ENCODE results near the gene NDST1.

NDST1 gene

GRCh38 chr5:150550286-150550685, 42.4 kb downstream of the NDST1 start:
- DNase-seq, result no peak

GRCh38 chr5:150551066-150551465, 43.1 kb downstream of the NDST1 start:
- DNase-seq, result no peak

- DNase-seq, result no peak
These were observed 45.5 kb downstream of the NDST1 start for GRCh38 chr5:150553402-150553801.

- no peak for DNase-seq
These were observed 46.0 kb downstream of the NDST1 start for GRCh38 chr5:150553911-150554310.

- no peak for DNase-seq
These were observed 46.9 kb downstream of the NDST1 start for GRCh38 chr5:150554857-150555256.

GRCh38 chr5:150556106-150556505, 48.2 kb downstream of the NDST1 start:
- no peak for DNase-seq

- no peak for DNase-seq
These were observed 49.1 kb downstream of the NDST1 start for GRCh38 chr5:150556859-150557508.

GRCh38 chr5:150557509-150557872, 49.6 kb downstream of the NDST1 start:
- no peak for DNase-seq

GRCh38 chr5:150558088-150558621, 50.2 kb downstream of the NDST1 start:
- DNase-seq, result no peak

GRCh38 chr5:150559088-150559487, 51.2 kb downstream of the NDST1 start:
- DNase-seq, result no peak

GRCh38 chr5:150559701-150560100, 51.8 kb downstream of the NDST1 start:
- no peak for DNase-seq

GRCh38 chr5:150560401-150561191, 52.7 kb downstream of the NDST1 start:
- DNase-seq, result no peak

GRCh38 chr5:150561192-150561512, 53.2 kb downstream of the NDST1 start:
- DNase-seq, result no peak

- DNase-seq, result no peak
These were observed 53.8 kb downstream of the NDST1 start for GRCh38 chr5:150561571-150562275.

GRCh38 chr5:150562832-150563231, 54.9 kb downstream of the NDST1 start:
- DNase-seq, result no peak

- no peak for DNase-seq
These were observed 57.9 kb downstream of the NDST1 start for GRCh38 chr5:150565868-150566267.

- DNase-seq, result no peak
These were observed 59.2 kb downstream of the NDST1 start for GRCh38 chr5:150567031-150567717.

- DNase-seq, result no peak
These were observed 60.7 kb downstream of the NDST1 start for GRCh38 chr5:150568663-150569062.

GRCh38 chr5:150570333-150570732, 62.4 kb downstream of the NDST1 start:
- no peak for DNase-seq

GRCh38 chr5:150571836-150572235, 63.9 kb downstream of the NDST1 start:
- DNase-seq, result no peak

GRCh38 chr5:150573216-150573615, 65.3 kb downstream of the NDST1 start:
- no peak for DNase-seq

GRCh38 chr5:150573867-150574817, 66.2 kb downstream of the NDST1 start:
- no peak for DNase-seq
